GM12801 (cell line): ENCODE results near the gene PPP1R18.

Experiments
- TF ChIP-seq, protein P1 (sequence below): IDR thresholded peaks from one replicate; pipeline ENCODE4 v1.5.1; 2011; ENCODE audit warnings: control low read depth; ENCODE audit not compliant: insufficient read length; ENCODE audit errors: extremely low read depth

Gene PPP1R18

DNA sequence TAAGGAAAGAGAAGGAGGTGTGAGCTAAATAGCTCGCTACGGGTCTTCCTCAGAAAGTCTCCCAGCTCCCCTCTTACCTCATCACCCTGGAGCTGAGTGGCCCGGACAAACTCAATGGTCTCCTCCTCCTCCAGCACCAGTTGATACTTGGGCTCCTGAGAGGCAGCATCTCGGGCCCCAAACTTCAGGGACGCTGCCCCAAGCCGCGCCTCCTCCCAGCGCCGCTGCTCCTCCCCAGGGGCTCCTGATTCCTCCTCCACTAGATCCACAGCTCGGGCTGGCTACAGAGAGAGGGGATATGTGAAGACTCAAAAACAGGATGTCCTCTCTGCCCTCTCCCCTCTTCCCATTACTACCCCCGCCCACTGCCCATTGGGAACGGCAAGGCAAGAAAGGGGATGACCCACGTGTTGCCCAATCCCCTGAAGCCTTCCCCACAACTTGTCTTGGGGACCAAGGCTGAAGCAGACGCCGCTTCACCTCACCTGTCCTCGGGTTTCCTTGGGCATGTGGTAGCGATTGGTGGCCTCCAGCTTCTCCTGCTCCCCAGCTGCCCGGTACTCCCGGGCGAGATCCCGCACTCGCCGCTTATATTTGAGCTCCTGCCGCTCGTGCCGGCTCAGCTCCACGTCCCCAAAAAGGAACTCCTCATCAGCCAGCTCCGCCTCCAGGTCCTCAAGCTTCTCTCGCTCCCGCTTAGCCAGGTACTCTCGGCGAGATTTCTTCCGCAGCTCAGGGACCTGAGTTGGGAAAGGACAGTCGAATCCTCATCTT lies 21.3 kb downstream of the PPP1R18 start:
- TF ChIP-seq, protein P1, sequence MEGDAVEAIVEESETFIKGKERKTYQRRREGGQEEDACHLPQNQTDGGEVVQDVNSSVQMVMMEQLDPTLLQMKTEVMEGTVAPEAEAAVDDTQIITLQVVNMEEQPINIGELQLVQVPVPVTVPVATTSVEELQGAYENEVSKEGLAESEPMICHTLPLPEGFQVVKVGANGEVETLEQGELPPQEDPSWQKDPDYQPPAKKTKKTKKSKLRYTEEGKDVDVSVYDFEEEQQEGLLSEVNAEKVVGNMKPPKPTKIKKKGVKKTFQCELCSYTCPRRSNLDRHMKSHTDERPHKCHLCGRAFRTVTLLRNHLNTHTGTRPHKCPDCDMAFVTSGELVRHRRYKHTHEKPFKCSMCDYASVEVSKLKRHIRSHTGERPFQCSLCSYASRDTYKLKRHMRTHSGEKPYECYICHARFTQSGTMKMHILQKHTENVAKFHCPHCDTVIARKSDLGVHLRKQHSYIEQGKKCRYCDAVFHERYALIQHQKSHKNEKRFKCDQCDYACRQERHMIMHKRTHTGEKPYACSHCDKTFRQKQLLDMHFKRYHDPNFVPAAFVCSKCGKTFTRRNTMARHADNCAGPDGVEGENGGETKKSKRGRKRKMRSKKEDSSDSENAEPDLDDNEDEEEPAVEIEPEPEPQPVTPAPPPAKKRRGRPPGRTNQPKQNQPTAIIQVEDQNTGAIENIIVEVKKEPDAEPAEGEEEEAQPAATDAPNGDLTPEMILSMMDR = no peak

DNA sequence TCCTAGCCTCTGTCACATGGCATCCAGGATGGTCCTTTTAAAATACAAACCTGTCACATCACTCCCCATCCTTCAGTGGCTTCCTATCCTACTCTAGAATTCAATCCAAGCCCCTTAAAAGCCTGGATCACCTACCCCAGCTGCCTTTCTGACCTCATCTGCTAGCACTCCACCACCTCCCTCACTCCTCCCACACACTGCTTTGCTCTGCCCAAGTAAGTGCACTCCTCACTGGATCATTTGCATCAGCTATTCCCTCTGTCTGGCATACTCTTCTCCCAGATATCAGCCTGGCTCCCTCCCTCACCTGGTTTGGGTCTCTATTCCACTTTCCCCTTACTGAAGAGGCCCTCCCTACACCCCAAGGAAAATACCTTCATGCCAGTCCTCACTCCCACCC lies 29.0 kb downstream of the PPP1R18 start:
- TF ChIP-seq, protein P1 = no peak

DNA sequence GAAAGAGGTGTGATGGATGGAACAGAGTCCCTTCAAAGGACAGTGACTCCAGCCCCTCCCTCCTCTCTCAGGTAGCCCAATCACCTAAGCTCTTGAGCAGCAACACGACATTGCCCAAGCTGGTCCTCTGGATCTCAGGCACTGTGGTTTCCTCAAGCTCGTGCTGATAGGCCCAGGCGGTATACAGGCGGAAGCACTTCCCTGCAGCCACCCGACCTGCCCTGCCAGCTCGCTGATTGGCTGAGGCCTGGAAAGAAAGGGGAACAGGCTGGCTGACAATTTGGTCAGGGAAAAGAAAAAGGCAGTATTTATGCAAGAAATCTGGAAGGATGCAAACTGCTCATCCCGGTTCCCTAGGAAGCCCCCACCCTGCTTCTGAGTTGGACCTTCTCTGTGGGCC lies 29.9 kb downstream of the PPP1R18 start:
- TF ChIP-seq, protein P1 = no peak

DNA sequence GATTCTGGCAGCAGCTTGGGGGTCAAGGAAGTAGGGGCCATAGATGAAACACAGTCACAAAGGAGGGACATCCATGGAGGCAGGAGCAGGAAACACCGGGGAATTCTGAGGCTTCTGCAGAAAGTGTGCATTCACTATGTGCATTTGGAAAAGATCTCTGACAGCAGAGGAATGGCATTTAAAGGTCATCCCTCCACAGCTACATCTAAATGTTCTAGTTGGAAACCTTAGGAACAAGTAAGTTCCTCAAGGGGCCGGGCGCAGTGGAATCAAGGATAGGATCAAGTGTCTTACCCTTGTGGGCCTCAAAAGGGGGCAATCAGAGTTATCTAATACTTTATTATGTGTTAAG lies 30.7 kb downstream of the PPP1R18 start:
- TF ChIP-seq, protein P1 = no peak

DNA sequence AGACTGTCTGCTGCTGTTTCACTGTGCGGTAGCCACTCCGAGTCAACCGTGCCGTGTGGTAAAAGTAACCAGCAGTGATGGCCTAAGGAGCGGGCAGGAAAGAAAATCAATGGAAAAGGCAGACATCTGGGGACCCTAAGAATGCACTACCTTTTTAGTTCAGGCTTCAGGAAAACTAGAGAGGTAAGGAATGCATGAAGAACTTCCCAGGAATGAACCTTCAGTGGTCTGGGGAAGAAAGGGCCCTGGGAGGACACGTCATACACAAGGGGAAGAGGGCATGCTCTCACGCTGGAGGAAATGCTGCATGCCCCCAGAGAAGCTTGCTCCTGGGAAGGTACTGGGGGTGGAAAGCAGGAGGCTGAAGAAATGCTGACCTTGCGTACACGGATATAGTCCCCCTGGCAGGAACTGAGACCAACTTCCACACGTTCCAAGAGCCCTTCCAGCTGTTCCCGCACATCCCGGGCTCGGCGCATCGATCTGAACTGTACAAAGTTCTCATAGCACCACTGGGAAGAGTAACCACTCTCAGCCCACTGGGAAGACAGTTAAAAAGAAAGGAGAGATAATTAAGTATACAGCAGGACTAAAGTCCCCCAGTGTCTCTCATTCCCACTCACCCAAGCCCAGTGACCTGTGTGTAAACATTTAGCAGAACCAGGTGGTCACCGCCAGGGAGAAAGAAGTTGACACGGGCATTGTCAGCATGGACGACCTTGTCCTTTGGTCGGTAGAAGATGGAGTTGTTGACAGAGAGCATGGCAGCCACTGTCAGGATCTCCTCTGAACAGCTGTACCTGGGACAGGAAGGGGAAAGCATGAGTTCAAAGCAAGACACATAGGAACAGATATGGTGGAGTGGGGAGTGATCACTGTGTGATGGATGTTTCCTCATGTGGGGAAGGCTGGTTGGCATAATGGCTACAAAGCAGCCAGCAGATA lies 31.4 kb downstream of the PPP1R18 start:
- TF ChIP-seq, protein P1 = no peak

GRCh38 chr6:30651143-30651542 lies 35.3 kb downstream of the PPP1R18 start:
- TF ChIP-seq, protein P1 = no peak
